GM18873 (cell line): ENCODE results near the gene TBCD.

Experiments used
- ATAC-seq: cut with Tn5 transposase; IDR thresholded peaks from one replicate; pipeline ENCODE4 v1.9.1; 2021; ENCODE audit warnings: mild to moderate bottlenecking, moderate library complexity, moderate number of reproducible peaks; ENCODE audit not compliant: unreplicated experiment, low FRiP score

TBCD gene

DNA sequence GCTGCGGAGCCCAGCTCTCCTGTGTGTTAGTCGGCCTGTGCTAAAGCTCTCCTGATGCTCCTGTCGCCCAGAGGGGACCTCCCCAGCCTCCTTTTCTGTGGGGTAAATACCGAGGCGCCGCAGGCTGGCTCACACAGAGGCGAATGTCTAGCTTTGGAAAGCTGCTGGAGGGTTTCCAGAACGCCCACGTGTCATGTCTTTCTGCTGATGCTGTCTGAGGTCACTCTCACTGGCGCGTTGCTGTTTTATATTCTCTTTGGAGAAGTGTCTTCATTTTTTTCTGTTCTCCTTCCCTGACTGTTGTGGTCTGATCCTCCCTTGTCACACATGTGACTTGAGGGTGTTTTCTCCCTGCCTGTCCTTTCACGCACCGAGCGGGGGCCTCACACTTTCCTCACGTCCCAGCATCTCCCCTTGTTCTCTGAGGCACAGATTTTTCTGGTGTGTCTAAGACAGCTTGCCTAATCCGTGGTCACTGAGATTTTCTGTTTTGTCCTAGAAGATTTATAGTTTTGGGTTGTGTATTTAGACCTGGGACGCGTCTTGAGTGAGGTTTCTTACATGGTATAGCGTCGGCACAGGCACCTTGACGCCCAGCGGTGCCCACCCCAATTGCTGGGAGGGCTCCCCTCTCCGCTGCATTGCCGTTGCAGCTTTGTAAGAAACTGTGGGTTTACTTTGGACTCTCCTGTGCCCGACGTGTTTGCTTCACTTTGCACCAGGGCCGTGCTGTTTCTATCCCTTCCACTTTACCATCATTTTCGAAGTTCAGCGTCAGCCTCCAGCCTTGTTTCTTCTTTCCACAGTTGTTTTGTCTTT, 180.0 kb downstream of the TBCD start:
- no peak for ATAC-seq

DNA sequence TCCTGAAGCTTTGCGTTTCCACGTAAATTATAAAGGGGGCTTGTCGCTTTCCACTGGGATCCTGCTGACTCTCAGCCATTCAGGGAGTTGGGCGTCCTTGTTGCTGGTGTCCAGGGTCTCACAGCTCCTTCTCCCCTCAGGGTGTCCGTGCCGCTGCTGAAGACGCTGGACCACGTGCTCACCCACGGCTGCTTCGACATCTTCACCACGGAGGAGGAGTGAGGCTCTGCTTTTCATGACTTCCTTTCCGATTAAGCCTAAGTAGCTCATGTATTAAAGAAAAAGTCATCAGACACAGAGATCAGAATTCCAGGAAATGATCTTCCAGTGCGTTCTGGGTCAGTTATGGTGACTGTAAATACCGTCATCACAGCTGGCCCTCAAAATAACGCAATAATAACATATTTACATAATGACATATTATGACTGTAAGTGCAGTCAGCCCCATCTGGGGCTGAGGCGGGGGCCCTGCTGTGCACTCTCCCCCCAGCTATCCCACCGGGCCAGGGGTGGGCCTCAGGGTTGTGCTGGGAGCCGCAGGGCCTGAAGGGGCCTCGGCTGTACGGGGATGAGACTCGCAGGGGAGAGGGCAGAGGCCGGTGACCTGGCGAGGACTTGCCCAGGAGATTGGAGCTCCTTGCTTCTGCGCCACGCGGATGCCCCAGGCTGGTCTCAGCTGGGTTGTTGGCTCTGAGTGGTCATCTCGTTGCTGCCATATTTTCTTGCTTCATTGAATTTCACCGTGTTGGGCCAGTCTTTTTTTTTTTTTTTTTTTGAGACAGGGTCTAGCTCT, 180.8 kb downstream of the TBCD start:
- ATAC-seq, result no peak

DNA sequence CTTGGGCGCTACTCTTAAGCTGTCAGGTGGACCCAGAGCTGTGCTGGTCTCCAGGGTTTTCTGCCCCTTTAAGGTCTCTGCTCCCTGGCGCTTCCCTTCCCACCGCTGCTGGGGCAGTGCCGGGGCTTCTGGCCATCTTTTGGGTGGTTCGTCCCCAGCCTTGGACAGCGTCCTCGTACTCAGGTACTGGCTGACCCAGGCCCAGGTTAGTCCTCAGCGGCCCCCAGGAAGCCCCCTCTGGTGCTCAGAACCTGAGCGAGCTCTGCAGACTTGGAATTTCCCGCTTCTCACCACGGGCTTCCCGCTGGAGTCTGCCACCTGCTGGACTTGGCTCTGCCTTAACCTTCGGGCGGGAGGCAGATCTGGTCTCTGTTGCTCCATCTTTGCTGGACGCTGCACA, 182.0 kb downstream of the TBCD start:
- no peak for ATAC-seq

DNA sequence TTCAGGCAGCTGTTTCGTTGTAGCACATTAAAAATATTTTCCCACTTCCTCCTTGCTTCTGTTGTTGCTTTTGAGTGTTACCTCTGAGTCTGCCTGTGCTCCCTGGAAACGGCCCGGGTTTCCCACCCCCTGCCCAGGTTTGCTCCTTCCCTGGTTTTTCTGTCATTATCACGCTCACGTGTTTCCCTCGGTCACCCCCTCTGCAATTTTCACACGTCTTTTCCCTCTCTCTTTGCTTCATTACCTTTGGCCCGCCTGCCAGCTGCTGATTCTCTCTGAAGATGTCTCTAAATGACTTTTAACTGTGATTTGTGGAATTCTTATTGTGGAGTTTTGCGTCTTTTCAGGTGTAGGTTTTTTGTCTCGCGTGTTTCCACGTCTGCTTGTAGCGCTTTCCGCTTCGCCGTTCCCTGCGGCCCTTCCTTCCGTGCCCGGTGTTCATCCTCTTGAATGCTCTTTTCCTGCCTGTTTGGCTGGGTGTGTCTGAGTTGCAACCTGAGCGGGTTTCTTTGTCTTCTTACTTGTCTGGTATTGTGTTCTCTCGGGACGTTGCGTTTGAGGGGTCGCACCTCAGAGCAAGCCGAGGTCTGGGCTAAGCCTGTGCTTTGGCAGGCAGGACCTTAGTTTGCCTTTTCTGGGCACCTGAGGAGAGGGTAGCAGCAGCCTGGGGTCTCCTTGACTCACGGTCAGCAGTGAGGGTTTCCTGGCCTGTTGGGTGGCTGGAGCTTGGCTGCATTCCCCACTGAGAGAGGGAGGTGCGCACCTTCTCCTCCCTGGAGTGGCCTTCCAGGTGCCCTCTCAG, 184.3 kb downstream of the TBCD start:
- no peak for ATAC-seq

DNA sequence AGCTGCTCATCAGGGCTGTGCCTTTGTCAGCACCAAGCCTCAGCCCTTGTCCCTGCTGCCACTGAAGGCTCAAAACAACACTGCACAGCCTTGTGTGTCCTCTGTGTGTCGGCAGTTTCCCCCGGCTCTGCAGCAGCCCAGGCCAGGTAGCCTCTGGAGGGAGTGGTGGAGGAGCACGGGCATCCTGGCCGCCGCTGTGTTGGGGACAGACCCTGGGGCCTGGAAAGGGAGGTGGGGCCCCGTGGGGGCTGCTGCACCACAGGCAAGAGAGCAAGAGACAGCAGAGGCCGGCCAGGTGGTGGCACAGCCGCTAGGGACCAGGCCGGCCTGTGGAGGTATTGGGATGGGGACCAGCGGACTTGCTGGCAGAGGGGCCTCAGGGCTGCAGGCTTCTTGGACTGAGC, 184.9 kb downstream of the TBCD start:
- no peak for ATAC-seq

DNA sequence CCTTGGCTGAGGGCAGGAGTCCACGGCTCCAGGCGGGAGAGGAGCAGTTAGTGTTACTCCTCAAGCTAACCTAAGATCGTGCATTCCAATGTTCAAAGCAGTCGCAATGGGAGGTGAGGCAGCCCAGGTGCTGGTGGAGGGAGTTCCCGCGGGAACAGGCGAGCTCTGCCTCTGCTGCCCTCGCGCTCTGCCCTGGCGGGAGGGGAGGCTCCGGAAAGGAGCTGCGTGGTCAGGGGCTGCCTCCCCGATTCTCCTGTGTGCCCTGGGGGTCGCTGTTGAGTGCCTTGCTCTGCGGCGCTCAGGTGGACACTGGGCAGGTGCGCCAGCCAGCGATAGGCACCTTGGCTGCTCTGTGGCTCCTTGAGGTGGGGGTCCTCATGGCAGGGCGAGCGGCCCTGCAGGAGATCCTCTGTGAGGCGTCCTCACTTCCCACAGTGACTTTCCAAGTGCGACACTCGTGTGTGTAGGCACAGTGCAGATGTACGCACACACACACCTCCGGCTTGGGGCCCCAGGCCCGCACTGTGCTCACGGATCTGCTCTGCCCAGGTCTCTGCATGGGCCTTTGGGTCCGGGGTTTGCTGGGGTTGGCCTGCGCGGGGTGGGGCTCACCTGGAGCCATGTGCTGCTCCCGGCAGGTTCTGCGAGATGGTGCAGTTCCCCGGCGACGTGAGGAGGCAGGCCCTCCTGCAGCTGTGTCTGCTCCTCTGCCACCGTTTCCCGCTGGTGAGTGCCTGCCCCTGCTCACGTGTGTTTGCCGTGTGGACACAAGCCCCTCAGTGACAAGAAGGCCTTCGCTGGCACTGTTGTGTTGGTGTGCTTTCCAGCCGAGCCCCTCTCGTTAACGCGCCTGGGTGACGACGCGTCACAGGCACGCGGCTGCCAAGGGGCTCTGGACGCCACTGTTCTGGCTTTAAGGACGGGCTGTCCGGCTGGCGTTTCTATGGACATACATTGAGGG, 185.8 kb downstream of the TBCD start:
- no peak for ATAC-seq

DNA sequence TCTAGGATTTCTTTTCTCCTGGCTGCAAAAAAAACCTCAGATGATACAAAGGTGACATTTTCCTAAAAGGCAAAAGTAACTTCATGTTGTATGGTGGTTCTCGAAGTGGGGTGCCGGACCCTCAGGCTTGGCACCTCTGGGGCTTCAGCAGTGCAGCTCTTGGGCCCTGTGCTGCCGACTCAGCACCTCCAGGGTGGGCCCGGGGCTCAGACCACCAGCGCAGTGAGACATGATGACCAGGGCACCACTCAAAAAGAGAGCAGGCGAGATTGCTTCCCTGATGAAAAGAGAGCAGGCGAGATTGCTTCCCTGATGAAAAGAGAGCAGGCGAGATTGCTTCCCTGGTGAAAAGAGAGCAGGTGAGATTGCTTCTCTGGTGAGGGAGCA, 186.6 kb downstream of the TBCD start:
- ATAC-seq, result no peak

DNA sequence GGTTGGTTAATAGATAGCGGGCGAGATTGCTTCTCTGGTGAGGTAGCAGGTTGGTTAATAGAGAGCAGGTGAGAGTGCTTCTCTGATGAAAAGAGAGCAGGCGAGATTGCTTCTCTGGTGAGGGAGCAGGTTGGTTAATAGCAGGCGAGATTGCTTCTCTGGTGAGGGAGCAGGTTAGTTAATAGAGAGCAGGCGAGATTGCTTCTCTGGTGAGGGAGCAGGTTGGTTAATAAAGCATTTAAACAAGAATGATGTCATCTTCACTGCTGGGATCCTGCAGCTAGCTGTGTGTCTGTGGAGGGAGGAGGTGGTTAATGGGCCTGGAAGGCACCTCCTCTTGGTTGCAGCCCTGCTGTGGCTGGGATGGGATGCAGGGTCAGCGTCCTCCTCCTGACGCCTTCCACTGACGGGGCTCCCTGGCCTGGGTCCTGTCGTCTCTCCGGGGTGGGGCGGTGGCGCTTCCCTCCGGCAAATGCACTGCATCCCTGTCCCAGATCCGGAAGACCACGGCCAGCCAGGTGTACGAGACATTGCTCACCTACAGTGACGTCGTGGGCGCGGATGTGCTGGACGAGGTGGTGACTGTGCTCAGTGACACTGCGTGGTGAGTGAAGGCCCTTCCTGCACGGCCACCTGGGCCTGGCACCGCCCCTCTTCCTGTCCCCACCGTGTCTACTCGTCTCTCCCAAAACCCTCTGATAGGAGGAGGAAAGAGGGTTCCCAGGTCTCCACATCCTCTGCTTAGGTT, 187.2 kb downstream of the TBCD start:
- no peak for ATAC-seq

DNA sequence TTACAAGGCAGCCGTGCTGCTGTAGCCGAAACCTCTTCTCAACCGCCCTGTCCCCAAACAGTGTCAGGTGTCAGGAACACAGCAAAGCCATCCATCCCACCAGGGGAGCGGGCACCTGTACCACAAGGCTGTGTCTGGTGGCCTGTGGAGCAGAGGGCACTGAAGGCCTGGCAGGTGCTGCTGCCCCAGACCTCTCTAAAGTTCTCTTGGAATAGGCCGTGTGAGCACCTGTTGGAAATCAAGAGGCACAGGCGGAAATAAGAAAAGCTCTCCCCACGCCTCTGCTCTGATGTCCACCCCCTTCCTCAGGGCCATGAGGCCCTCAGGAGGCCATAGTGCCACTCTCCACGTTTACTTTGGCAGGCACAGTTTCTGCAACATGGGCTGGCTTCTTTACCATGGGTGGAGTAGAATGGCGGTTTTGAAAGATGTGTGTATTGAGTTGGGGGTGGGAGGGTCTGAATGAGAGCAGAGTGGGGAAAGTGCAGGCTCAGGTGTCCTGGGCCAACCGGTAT, 187.8 kb downstream of the TBCD start:
- ATAC-seq, result no peak

DNA sequence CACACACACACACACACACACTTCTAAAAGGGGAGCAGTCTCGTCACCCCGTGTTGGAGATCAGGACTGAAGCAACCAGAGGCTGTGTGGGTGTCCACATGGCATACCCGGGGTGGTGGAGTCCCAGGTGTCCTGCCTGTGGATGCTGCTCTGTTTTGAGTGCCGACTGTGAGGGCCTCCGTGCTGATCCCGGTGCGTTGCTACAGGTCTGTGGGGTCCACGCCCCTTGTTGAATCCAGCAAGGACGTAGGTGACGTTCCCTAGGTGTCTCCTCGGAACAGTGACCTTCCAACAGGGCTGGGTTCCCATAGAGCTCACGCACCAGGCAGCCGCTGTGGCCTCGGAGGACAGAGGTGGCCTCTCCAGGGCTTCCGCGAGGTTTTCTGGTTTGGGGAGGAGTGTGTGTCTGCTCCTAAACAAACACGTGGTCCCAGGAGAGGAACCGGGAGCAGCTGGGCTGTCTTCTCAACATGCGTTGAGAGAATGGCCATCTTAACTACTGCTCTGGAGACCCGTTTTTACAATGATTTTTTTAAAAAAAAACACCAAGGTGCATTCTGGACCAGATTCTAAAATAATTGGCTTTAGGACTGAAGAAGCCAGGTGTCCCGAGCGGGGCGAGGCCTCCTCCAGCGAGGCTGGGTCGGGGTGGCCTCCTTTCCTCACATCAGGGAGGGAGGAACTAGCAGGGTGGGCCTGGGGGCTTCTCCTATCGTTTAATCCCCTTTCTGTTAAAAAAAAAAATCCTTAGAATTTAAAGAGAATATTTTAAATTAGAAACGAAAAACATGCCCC, 188.6 kb downstream of the TBCD start:
- no peak for ATAC-seq

DNA sequence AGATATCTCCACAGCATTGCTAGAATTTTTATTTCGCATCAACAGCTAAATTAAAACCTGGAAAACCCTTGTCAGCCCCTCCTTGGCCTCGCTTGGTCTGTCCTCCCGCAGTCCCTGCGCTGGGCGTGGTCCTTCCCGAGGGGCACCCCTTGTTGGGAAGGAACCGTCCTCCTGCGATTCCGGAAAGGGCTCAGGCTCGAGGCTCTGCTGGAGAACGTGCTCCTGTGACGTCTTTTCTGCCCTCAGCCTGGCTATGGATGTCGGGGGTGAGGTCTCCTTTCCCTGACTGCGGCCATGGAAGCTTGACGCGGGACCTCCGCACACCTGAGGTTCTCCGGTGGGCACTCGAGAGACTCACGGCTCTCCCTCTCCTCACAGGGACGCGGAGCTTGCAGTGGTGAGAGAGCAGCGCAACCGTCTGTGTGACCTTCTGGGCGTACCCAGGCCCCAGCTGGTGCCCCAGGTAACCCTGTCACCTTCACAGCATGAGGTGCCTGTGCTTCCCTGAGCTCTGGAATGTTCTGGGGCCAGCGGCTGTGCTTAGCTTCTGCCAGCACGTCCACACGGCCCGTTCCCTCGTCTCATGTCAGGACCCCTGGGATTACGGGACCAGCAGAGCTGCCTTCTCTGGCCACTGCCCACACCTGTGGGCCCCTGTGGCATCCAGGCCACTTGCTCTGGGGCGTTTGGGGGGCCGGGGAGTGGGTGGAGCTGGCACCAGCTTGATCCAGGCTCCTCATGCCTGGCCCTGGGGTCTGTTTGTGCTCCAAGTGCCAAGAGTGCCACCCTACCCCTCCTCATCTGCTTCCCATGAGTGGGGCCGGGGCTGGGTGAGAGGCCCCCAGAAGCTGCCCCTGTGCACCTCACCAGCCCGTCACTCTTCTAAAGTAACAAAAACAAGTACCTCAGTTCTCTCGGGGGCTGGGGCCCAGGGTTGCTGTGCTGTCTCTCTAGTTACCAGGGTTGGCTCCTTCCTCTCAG, 189.4 kb downstream of the TBCD start:
- ATAC-seq, result no peak

DNA sequence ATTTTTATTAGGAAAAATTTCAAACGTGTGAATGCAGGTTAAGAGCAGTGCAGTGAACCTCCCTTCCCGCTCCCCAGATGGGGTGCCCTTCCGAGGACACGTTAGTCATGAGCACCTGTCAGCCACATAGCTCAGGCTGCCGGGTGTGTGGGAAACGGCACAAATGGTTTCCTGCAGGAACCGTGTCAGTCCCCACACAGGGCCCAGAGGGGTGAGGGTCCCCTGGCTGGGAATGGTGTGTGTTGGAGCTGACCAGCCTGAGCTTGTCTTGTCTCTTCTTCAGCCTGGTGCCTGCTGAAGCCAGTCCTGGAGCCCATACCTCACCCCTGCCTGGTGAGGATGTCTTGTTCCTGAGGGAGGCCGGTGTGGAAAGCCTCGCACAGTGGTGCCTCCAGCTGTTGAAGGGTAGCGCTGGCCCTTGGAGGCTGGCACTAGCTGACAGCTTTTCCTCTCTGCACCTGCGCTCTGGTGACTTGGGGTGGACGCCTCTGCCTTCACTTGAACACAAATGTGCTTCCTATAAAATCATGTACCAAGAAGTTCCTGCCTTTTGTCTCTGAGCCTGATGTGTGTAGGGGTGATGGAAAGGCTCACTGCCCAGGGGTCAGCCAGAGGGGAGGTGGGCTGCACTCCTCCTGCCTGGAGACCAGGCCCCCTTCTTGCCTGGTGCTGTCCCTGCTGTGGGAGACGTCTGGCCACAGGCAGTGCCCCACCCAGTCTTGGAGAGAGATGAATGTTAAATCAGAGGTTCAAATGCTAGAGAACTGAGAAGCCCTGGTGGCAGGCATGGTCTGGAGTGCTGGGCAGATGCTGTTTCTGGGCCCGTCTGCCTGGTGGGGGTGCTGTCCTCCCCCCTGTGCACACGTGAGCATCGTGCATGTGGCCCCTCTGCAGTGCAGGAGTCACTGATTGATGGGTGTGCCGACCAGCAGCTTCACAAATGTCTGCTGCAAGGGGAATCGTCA, 190.6 kb downstream of the TBCD start:
- ATAC-seq, result no peak

DNA sequence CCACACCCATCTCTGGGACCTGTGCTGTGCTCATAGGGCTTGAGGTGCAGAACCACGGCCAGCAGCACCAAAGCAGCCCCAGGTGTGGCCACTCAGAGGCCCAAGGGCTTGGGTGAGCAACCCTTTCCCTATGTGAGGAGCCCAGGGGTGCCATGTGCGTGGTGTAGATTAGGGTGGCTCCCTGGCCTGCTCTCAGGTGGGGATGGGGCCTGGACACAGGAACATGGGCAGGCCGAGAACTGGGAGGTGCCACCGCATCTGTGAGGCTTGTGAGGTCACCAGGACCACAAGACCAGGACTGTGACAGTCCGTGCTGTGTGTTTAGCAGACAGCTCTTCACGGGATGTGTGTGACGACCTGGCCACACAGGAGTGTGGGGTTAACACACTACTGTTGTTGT, 191.5 kb downstream of the TBCD start:
- ATAC-seq, result no peak

DNA sequence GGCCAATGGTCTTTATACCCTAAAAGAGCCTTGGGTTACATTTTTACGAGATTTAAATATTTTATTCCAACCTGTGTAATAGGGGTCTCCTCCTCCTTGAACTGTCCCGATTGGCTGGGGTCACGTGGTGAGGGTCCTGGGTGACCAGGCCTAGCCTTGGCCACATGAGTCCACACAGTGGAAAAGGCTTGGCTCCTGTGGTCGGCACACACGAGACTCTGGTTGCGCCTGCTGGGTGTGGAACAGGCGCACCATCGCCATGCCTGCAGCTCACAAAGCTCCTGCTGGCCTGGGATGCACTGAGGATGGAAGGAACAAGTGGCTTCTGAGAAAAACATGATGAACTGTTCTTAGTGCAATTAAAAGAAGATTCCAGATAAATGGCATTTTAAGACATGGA, 191.9 kb downstream of the TBCD start:
- ATAC-seq, result no peak

DNA sequence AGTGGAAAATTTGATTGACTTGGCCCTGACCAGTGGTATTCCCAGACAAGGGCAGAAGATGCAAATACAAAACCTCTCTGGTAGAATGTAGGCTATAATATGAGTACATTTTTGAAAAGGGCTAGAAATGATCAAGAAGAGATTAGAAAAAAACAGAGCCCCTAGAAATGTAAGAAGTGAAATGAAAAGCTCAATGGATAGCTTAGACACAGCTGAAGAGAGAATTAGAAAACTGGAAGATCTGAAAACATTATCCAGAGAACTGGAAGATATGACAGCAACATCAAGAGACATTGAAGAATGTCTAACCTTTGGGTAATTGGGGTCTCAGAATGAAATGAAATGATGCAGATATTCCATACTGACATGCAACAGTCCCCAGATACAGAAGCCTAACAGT, 193.1 kb downstream of the TBCD start:
- ATAC-seq, result no peak

DNA sequence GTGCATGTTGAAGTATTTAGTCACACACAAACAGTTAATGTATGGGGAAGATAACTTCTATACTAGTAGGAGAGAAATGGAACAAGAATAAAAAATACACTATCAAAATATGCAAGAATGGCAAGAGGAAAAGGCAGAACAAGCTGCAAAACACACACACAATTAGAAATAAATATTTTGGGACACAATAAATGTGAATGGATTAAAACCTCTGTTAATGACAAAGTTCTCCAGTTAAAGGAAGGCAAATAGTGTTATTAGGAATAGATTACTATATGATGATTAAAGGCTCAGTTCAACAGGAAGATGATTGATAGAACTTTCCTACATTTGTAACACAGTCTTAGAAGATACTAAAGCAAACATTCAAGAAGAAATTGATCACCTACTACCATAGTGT, 194.2 kb downstream of the TBCD start:
- ATAC-seq, result no peak
